Activated T-helper 9 cell treated with anti-CD3 and anti-CD28 coated beads, Interleukin-2, amount 50 U/mL, for 16 hours (primary cell): ENCODE results near the gene KSR2.
A peak's percentile ranks its signal among the peaks of the same experiment; 100 is the strongest.
"Not testable (repeated sequence)": the region's sequence is repeated elsewhere in the genome, so short reads cannot be mapped to it uniquely, and the experiment has no call there.

Experiments
- DNase-seq: peaks from one replicate; pipeline ENCODE4 v3.0.0-alpha.2; 2020; ENCODE audit warnings: low read depth

The KSR2 gene

DNA sequence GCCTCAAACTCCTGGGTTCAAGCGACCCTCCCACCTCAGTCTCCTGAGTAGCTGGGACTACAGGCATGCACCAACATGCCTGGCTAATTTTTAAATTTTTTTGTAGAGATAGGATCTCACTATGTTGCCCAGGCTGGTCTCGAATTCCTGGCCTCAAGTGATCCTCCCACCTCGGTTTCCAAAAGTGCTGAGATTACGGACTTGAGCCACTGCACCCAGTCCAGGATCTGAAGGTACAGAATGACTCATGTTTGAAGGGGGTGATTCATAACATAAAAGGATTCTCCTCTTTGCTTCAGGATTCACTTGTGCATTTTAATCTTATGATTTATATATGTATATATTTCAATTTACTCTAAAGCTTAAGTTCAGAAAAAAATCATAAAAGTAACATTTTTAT lies 111.7 kb downstream of the KSR2 start:
- DNase-seq: not testable (repeated sequence)

DNA sequence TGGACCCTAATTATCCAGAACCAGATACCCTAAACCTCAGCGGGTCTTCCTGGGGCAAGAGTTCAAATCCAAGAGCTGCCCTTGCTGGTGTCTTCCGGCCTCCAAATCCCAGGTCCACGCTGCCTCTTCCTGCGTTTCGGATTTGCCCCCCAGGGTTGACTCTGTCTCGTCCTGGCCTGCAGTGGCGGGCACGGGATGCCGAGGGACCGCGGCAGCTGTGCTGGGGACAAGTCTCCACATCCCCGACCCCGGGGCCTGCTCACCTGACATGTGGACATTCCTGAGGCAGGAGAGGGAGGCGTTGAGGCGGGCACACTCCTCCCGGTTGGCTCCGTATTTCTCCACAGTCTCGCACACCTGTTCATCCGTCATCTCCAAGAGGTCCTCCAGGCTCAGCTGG lies 113.6 kb downstream of the KSR2 start:
- DNase-seq: no peak

DNA sequence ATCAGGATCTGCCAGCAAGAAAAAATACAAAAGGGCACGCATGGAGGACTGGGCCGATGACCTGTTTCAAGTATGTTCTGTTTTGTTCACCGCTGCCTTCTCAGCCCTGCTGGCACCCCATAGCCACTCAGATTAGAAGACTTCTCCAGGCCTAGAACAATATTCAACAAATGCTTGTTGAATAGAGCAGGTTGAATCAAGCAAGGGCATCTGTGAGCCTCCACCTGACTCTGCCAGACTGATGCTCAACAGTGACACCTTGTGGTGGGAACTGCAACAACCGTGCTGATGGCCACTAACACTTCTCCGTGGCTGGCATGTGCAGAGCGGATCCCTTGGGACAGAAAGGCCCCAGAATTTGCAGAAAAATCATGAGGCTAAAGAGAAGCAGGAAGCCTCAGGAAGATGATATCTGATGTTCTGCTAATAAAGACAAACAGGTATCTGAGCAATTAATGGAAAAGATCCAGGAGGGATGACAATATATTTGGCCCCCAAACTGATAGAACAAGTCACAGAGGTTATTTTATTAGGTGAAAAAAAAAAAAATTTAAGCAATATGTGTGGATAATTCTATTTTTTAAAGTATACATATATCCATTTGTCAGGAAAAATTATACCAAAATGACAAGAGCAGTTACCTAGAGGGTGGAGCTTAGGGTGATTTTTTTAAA lies 114.3 kb downstream of the KSR2 start:
- no peak for DNase-seq

DNA sequence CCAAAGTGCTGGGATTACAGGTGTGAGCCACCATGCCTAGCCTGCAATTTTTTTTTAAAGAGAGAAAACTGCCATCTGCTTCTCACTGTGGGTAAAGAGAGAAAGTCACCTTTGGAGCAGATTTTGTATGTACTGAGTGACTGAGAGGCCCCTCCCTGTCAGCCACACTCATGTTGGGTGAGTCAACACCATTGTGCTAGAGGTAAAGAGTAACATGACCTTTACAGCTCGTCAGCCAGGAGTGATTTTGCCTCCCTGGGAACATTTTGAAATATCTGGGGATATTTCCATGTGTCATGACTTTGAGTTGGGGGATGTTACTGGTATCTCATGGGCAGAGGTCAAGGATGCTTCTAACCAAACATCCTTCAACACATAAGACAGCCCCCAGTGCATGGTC lies 115.2 kb downstream of the KSR2 start:
- no peak for DNase-seq

DNA sequence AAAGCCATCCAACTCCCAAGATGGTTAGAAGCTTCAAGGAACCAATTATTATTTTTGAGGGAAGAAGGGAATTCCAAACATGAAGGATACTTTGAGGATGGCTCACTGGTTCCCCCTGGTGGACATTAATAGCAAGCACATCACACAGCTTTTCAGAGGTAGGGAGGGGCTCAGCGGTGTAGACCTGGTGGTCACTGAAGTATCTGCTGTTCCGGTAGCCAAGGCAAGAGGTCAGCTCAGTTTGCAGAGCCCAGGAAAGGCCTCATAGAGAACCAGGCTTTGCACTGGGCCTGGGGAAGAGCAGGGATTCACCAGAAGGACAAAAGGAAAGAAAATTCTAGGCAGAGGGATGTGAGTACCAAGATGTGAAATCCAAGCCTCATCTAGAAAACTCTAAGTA lies 118.7 kb downstream of the KSR2 start:
- no peak for DNase-seq

DNA sequence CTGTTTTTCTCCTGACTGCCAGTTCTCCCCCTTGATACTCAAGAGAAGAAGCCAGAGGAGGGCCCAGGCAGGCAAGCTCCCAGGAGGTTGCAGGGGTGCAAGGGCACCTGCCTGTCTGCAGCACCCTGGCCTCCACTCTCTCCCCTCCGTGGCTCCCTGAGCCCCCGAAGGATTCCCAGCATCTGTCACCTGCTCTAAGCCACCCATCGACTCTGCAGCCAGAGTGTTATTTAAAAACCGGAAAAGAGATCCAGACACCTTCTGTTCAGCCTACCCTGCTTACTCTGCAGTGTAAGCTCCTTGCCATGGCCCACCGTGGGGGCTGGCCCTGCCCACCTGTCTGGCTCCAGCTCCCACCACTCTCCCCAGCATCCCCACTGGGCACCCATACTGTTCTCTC lies 121.4 kb downstream of the KSR2 start:
- DNase-seq: no peak

DNA sequence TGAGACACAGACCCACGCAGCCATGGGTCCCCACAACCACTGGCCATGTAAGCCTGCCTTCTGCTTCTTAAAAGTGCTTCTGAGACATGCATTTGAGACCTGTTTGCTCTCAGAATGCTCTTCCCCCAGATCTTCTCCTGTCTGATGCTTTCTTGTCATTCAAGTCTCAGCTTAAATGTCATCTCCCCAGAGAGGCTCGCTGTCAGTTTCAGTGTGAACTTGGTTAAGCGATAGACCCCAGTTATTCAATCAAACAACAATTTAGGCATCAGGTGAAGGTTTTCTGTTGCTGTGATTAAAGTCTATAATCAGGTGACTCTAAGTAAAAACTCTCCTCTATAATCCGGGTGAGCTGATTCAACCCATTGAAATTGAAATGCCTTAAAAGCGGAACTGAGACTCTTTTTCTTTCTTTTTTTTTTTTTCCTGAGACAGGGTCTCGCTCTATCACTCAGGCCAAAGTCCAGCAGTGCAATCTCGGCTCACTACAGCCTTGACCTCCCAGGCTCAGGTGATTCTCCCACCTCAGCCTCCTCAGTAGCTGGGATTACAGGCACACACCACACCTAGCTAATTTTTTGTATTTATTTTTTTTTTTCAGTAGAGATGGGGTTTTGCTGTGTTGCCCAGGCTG lies 123.4 kb downstream of the KSR2 start:
- DNase-seq: no peak

DNA sequence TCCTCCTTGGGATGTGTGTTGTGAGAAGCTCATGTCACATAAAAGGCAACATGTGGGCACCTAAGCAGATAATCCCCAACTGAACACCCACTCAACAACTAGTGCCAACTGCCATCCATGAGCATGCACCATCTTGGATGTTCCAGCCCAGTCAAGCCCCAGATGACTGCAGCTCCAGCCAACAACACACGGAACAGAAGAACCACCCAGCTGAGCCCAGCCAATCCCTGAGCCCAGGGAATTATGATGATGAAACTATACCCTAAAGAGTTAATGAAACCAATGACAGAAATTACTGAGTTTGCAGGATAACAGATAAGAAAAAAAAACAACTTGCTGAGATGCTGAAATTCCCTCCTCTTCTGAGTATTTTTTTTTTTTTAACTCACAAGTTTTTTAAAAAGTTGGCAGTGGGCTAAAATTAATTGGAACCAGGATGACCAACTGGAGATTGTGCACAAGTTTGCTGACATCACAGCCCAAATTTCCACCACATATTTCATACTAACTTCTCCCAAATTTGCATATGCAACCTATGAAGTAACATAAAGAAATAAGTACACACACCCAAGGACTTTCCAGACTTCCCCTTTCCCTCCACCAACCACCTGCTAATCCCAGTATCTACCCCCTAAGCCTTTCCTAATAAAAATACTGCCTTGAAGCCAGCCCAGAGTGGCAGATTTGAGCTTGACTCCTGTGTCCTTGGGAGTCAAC lies 124.5 kb downstream of the KSR2 start:
- no peak for DNase-seq

DNA sequence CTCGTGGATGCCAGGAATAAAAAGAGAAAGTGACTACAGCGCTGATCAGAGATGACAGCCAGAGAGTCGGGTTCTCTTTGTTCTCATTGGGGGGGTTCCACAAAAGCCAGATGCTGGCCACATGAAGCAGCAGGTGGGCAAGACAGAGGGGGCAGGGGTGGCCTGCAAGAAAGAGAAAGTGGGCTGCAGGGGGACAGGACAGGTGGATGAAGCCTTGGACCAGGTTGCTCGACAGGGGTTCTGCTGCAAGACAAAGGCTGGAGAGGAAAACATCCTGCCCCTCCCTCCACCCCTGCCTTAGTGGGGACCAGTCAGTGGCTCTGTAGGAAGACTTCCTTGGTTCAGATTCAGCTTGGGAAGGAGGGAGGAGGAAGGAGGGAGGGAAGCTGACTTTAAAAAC lies 126.2 kb downstream of the KSR2 start:
- no peak for DNase-seq

DNA sequence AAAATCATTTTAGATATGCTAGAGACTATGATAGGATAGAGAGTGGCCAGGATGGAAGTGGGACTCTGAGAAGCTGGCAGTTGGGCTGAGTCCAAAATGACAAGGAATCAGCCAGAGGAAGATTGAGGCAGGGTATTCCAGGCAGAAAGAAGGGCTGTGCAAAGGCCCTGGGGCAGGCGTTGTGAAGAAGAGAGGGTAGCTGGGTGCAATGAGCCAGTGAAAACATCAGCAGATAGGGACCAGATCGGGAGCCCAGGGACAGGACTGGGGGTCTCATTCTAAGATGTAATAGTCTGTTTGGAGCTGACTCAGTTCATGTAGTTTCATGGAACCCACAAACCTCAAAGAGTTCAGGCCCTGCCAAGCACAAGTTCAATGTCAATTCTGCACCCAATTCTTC lies 126.6 kb downstream of the KSR2 start:
- DNase-seq: no peak

DNA sequence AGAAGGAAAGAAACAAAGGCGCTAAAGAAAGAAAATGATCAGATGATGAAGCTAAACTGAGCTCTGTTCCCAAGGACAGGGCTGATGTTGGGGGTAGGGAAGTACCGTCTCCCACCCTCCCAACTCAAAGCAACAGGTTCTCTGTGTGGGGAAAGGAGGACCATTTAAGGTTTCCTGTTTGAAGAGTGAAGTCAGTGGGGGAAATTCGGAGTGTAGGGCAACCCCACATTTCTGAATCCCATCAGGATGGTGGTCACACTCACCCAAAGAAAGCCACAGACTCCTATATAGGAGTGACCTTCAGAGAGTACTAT lies 131.1 kb downstream of the KSR2 start:
- no peak for DNase-seq

DNA sequence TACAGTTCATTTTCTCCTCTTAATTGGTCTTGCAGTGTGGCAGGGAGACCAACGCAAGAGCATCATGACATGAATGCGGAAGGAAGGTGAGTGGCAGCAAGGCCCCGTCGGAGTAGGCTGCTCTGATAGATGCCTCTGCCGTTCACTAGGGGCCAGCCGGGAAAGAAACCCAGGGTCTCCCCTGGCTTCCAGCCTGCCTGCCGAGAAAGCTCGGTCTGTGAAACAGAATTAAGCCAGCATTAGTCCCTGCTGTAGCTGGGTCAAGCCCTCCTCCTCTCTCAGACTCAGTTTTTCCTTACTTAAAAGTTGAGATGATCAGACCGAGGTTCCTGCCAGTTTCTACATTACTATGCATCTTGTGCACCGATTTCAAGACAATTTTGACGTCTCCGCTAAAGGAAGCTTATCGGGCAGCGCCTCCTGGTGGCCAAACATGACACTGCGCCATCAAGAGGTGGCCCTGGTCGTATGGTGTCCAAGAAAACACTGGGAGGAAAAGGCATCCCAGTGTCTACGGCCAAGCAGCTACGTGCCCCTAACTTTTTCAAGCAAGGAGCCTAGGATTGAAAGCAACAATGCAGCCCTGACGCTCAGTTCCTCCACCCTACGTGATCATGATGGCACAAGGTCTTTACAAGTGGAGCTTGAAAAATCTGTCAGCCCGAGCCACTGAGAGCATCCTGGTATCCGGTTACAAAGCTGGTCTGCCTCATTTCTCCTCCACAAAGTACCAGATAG lies 131.6 kb downstream of the KSR2 start:
- DNase-seq: peak; percentile 63

DNA sequence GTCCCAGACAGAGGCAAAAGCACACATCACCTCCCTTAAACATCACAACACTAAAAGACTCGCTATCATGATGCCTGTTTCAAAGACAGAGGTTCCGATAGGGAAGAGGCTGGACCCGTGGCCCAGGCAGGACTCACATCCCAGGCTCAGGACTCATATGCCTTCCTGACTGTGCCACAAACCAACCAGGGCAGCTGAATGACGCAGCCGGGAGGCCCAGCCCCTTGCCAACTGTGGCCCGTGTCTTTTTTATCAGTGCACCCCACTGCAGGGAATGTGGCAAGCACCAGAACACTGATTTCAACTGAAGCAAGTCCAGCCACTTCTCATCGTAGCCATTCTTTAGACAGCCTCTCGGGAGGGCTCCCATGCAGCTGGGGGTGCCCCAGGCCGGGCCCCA lies 132.3 kb downstream of the KSR2 start:
- no peak for DNase-seq

DNA sequence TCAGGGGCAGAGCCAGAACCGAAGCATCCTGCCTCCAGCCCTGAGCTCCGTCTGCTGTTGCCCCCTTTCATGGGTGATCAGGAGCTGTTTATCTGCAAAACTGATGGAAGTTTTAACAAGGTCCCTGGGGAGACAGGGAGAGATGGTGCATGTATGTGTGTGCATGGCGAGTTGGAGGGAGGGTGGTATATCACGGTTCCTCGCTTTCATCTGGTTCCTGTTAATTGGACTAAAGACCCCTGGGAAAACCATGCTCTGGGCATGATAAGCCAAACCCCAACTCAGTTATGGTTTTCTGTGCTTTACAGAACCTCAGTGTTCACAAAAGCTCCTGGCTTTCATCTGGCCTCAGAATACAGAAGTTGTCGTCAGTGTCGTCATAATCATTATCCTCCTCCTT lies 133.6 kb downstream of the KSR2 start:
- DNase-seq: no peak

DNA sequence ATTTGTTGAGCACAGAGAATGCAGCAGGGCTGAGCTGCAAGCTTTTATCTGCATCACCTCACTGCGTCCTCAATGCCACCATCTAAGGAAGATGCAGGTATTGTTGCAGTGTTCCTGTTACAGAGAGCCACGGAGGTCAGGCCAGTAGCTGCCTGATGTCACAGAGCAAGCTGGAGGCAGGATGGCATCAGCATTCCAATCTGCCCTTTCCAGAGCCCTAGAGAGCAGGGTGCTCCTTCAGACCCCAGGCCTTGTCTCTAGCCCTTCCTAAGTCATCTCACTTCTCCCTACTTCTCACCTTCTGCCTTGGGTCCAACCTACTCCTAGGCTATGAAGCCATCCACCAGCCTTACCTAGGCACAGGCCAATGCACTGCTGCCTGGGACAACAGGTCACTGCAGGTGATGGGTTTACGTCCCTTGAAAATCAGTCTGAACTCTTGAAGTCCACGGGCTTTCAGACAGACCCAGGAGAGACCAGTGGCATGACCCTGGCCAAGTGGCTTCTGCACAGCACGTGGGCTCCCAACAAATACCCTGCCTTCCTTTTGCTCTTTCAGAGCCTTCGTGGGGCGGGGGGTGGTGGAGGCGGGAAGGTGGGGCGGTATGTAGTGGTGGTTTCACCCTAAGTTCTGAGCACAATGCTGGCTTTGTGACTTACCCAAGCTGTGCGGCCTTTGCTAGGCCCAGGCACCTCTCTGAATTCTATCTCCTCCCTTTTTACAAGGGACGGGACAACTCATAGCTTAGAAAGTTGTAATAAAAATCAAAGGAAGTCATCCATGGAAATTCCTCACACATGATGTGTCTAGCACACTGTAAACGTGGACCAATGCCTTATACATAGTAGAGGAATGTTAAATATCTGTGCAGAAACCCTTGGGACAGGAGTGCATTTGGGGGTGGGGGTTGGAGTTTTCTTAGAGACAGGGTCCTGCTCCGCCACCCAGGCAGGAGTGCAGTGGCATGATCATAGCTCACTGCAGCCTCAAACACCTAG lies 136.0 kb downstream of the KSR2 start:
- no peak for DNase-seq

DNA sequence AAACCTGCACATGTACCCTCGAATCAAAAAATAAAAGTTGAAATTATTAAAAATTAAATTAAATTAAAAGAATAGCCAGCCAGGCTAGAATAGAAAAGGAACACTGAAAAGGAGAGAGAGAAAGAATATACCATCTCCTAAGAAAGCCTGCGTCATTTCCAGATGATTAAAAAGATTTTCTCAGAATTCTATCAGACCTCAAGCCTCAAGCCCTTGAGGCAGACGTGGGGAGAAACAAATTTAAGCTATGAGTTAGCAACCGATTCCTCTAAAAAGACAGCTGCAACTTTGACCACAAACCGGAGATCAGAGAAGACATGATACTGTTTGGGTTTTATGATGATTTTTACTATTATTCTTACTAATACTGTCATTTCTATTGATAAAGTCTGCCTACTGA lies 138.3 kb downstream of the KSR2 start:
- DNase-seq: no peak

DNA sequence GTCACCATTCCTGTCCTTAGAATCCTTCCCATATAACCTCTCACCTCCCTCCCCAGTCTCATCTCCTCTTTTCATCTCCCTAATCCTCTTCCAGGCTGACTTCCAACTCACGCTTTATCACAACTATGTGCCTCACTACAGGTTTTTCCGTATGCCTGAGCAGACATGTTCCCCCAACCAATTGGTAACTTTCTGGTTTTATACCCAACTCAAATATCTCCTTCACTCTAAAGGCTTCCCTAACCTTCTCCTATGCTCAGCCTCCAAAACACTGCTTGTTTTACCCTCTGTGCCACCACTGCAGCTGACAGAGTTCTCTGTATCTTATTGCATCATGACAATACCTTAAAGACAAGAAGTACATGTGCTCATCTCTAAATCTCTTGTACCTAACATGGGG lies 139.7 kb downstream of the KSR2 start:
- no peak for DNase-seq

DNA sequence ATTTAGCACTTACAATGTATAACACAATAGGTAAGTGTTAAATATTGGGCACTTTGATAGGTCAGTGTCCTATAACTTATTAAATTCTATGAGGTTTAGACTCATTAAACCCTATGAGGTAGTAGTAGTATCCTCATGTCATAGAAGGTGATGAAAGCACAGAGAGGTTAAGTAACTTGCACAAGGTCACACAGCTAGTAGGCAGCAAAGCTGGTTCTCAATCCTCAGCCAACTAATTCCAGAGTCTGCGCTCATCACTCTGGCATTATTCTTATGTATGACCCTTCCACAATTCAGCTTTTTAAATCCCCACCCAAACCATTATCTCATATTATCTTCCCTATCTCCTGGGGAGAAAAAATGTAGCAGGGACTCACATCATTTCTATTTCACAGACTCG lies 141.1 kb downstream of the KSR2 start:
- DNase-seq: no peak

DNA sequence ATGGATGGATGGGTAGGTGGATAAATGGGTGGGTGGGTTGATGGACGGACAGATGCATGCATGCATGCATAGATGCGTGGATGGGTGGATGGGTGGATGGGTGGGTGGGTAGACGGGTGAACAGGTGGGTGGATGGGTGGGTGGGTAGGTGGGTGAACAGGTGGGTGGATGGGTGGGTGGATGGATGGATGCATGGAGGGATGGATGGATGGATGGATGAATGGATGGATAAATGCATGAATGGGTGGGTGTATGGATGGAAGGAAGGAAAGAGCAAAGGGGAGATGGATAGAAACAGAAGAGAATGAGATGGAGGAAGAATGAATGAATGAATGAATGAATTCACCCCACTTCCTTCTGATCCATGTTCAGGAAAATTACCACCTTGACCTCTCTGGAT lies 143.0 kb downstream of the KSR2 start:
- DNase-seq: no peak

DNA sequence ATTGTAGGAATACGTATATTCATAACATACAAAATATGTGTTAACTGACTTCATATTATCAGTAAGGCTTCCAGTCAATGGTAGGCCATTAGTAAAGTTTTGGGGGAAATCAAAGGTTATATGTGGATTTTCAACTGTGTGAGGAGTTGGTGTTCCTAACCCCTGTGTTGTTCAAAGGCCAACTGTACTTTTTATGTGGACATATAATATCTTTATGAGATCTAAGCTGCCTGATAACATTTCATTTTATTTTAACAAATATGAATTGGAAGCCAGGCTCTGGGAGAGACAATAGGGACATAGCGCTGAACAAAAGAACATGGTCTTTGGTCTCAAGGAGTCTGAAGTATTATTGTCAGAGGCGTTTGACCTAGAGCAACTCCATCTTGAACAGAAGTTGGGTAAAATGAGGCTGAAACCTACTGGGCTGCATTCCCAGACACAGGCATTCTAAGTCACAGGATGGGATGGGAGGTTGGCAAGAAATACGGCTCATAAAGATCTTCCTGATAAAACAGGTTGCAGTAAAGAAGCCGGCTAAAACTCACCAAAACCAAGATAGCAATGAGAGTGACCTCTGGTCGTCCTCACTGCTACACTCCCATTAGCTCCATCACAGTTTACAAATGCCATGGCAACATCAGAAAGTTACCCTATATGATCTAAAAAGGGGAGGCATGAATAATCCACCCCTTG lies 147.2 kb downstream of the KSR2 start:
- DNase-seq: no peak

DNA sequence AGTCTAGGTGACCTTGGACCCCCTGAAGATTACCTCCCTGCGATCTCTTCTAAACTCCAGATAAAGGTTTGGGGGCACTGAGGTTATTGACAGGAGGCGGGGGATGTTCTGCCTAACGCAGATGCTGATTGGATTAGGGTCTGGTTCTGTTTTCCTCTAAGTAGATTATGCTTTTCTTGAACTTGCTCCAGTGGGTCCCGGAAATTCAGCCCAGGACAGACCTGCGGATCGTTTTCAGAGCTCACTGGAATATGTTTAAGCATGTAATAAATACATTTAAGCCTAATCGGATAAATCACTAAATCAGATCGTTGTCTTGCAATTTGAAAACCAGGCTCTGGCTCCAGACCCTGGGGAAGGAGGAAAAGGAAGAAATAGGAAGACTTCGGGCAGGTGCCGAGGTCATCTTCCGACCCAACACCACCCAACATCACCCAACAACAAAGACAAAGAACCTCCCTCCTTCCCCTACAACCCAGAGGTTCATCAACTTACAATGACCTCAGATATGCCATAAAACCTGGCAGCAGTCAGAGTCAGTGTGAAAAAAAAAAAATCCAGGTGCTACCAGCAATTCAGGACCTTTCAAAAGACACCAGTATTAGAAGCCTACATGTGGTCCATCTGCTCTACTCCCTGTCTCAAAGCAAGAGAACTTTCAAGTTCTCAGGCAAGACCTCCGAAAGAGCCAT lies 148.4 kb downstream of the KSR2 start:
- DNase-seq: no peak
